Left renal pelvis (tissue), 4 donors: ENCODE data around the gene ZNF266. TPM values are rescaled to one million over a fixed set of nuclear protein-coding genes. Genes with fewer than 3 reads are reported as not detected.

Experiments used
- polyA plus RNA-seq, 4 donors: library from polyadenylated mRNA; unstranded; fragments of 120-200 nt; gene quantifications; one replicate each; pipeline ENCODE4 v1.2.1, GENCODE V29; 2013; ENCODE audit not compliant: insufficient read length in 4 of 4

The ZNF266 gene
- polyA plus RNA-seq, 4 donors, result 32.7 to 60.9 (median 40.1) TPM

Other genes with a start within 250 kb of the ZNF266 start
- under 1 TPM in 3 of 4 donors, not detected in 1; 0.03 to 0.04 (median 0.03) TPM for gene OR7D4, start 216.0 kb downstream of the ZNF266 start, polyA plus RNA-seq
- gene OR7E24, start 184.6 kb downstream of the ZNF266 start, polyA plus RNA-seq, result not detected
- 1 to 10 TPM; 6.3 to 7.5 (median 7.0) TPM for gene ZNF699, start 125.7 kb downstream of the ZNF266 start, polyA plus RNA-seq
- 10 to 100 TPM; 60.9 to 72.3 (median 70.1) TPM for gene ZNF559, start 111.4 kb downstream of the ZNF266 start, polyA plus RNA-seq
- 10 to 100 TPM; 10.9 to 12.6 (median 11.2) TPM for gene ZNF177, start 72.6 kb downstream of the ZNF266 start, polyA plus RNA-seq
- under 1 TPM; 0.26 to 0.90 (median 0.66) TPM for gene ZNF560, start 63.0 kb upstream of the ZNF266 start, polyA plus RNA-seq
- 10 to 100 TPM; 19.6 to 27.5 (median 23.0) TPM for gene ZNF426, start 103.1 kb upstream of the ZNF266 start, polyA plus RNA-seq
- 10 to 100 TPM in 3 of 4 donors, 1 to 10 TPM in 1; 9.5 to 24.3 (median 20.4) TPM for gene ZNF121, start 148.9 kb upstream of the ZNF266 start, polyA plus RNA-seq
- gene ZNF561, start 185.7 kb upstream of the ZNF266 start, polyA plus RNA-seq, result 10 to 100 TPM; 53.9 to 62.5 (median 61.6) TPM
- 10 to 100 TPM; 20.9 to 28.0 (median 24.9) TPM for gene ZNF562, start 239.5 kb upstream of the ZNF266 start, polyA plus RNA-seq